GM23338 (cell line): ENCODE data around the gene ESRRA.

Experiments used
- CREB1 ChIP-seq: fragments of 250-450 bp; sonication (Bioruptor Pico); IDR thresholded peaks from 2 replicates; pipeline ENCODE4 v1.5.0; 2020; ENCODE audit warnings: low read depth, mild to moderate bottlenecking, moderate library complexity
- CTCF ChIP-seq, 2 experiments: fragments of 200-600 bp in 1 of 2; sonication (generic) in 1 of 2; conservative IDR thresholded peaks; 2 replicates each; pipeline versions ENCODE4 v1.5.1 to v1.6.1; 2016 to 2017; ENCODE audit warnings: antibody characterized with exemption in 2 of 2, low read depth in 2 of 2, mild to moderate bottlenecking in 2 of 2, moderate library complexity in 1 of 2
- ETS1 ChIP-seq: IDR thresholded peaks from 2 replicates; pipeline ENCODE4 v1.6.1; 2016; ENCODE audit warnings: antibody characterized with exemption
- EZH2 ChIP-seq: fragments of 200-600 bp; sonication (generic); IDR thresholded peaks from one replicate; pipeline ENCODE4 v1.8.0; 2017; ENCODE audit warnings: antibody characterized with exemption, mild to moderate bottlenecking, low read depth; ENCODE audit not compliant: unreplicated experiment
- EZH2phosphoT487 ChIP-seq: fragments of 200-600 bp; sonication (generic); IDR thresholded peaks from one replicate; pipeline ENCODE4 v1.8.1; 2018; ENCODE audit warnings: antibody characterized with exemption; ENCODE audit not compliant: unreplicated experiment
- JUNB ChIP-seq: IDR thresholded peaks from one replicate; pipeline ENCODE4 v1.6.1; 2016; ENCODE audit warnings: antibody characterized with exemption; ENCODE audit not compliant: unreplicated experiment
- POLR2AphosphoS5 ChIP-seq: IDR thresholded peaks from 2 replicates; pipeline ENCODE4 v1.6.1; 2016; ENCODE audit warnings: antibody characterized with exemption, low read depth
- REST ChIP-seq: IDR thresholded peaks from one replicate; pipeline ENCODE4 v1.6.1; 2018; ENCODE audit warnings: antibody characterized with exemption; ENCODE audit not compliant: unreplicated experiment
- STAT1 ChIP-seq: IDR thresholded peaks from one replicate; pipeline ENCODE4 v1.6.1; 2016; ENCODE audit warnings: antibody characterized with exemption; ENCODE audit not compliant: unreplicated experiment
- ZNF114 ChIP-seq: fragments of 250-450 bp; sonication (Bioruptor Pico); IDR thresholded peaks from 2 replicates; pipeline ENCODE4 v1.5.0; 2020; ENCODE audit warnings: mild to moderate bottlenecking, moderate library complexity
- ZNF331 ChIP-seq: fragments of 250-450 bp; sonication (Bioruptor Pico); IDR thresholded peaks from 2 replicates; pipeline ENCODE4 v1.5.0; 2020; ENCODE audit warnings: low read depth, mild to moderate bottlenecking, moderate library complexity

- TF ChIP-seq CTCF (conservative IDR thresholded peaks at IDR 0.05; ENCODE audit: low read depth in 2 of 2) = no peak
- TF ChIP-seq POLR2AphosphoS5 = no peak
- no peak for TF ChIP-seq REST
- no peak for TF ChIP-seq EZH2
- no peak for TF ChIP-seq EZH2phosphoT487
- no peak for TF ChIP-seq ETS1
- TF ChIP-seq STAT1 = no peak
- no peak for TF ChIP-seq CREB1 (CRISPR knock-in tag)
- no peak for TF ChIP-seq JUNB
- no peak for TF ChIP-seq ZNF114 (CRISPR knock-in tag)
- no peak for TF ChIP-seq ZNF331 (CRISPR knock-in tag)
Measured at GRCh38 chr11:64352099-64352994, 47.0 kb downstream of the ESRRA start.
